ENCODE measurements around the gene ZNF280B. TPM values are rescaled to one million over a fixed set of nuclear protein-coding genes. Genes with fewer than 3 reads are reported as not detected.

The ZNF280B gene
- under 0.01 TPM in 1 of 2 replicates, not detected in the other for total RNA-seq

GRCh38 chr22:22508274-22509176 lies at the start of gene ZNF280B:
ZNF280B (minus strand) TSS chr22:22508742; CDS start chr22:22489398, 19,344 bp downstream.

GRCh38 chr22:22520020-22520656 lies 11.6 kb upstream of the ZNF280B start, which contains the start of gene ZNF280A:
ZNF280A (minus strand) TSS chr22:22520270; CDS start chr22:22515630, 4,640 bp downstream.

Other genes with a start within 250 kb of the ZNF280B start
- not detected in 2 replicates for gene ZNF280A, start 11.5 kb upstream of the ZNF280B start, total RNA-seq
- gene PRAME, start 50.5 kb upstream of the ZNF280B start, total RNA-seq: not detected in 2 replicates
- gene GGTLC2, start 135.9 kb upstream of the ZNF280B start, total RNA-seq: 1.5 and 2.0 TPM in 2 replicates